ENCODE measurements around the gene TJP3.

TJP3 gene

DNA sequence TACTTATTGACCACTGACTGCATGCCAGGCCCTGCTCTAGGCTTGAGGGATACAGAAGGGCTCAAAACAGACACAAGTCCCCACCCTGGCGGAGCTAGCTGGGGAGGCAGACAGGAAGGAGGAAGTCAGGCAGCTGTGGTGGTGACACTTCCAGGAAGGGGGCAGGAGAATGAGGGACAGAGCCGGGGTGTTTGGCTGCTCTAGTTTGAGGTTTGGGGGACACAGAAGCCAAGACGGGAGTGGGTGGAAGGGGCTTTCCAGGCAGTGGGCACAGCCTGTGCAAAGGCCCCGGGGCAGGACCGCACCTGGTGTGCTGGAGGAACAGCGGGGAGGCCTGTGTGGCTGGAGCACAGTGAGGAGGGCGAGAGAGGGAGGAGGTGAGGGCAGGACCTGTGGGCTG is 58.3 kb downstream of the TJP3 start:
- H3K36me3 ChIP-seq (ENCODE audit: insufficient read depth, low read length), result peaks cover 18% of the 10 kb centered on the region
- WGBS, result 89% methylated on average over 7 of the region's 7 CpGs

DNA sequence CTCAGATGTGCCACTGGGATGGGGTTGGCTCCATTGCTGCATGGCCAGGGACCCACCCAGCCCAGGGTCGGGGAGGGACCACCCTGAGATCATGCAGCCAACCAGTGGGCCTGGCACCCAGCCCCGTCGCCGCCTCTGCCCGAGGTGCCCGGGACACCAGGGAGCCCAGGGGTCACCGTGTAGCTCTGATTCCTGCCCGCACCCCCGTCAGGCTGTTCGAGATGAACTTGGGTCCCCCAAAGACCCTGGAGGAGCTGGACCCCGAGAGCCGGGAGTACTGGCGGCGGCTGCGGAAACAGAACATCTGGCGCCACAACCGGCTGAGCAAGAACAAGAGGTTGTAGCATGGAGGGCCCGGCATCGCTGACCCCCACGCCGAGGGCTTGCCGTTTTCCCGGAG is 58.9 kb downstream of the TJP3 start:
- Histone ChIP-seq H3K4me3 (ENCODE audit: low read length) (no peak overlapping the region), H3K9me3 (ENCODE audit: insufficient read depth, low read depth, low read length) (no peaks in the 10 kb centered on the region), H3K36me3 (ENCODE audit: insufficient read depth, low read length) (peaks cover 18% of the 10 kb centered on the region), H3K4me1 (ENCODE audit: insufficient read depth, low read length) (no peaks in the 10 kb centered on the region), H3K9ac (ENCODE audit: low read depth, low read length) (no peak overlapping the region), H3K27ac (ENCODE audit: low read depth, low read length) (no peak overlapping the region), H3K27me3 (ENCODE audit: insufficient read depth, low read length) (no peaks in the 10 kb centered on the region)
- WGBS, result 94% methylated on average over 23 of the region's 23 CpGs

More for the DNA sequence above, 58.3 kb downstream of the TJP3 start:
- Histone ChIP-seq H3K9ac (ENCODE audit: low read depth, low read length) (no peak overlapping the region), H3K9me3 (ENCODE audit: insufficient read depth, low read depth, low read length) (no peaks in the 10 kb centered on the region), H3K4me1 (ENCODE audit: insufficient read depth, low read length) (no peaks in the 10 kb centered on the region), H3K27me3 (ENCODE audit: insufficient read depth, low read length) (no peaks in the 10 kb centered on the region), H3K27ac (ENCODE audit: low read depth, low read length) (no peak overlapping the region), H3K4me3 (ENCODE audit: low read length) (no peak overlapping the region)

GRCh38 chr19:3768015-3768747 is 60.0 kb downstream of the TJP3 start:
- no peak overlapping the region for H3K27ac ChIP-seq (ENCODE audit: low read depth, low read length)
- no peak overlapping the region for H3K4me3 ChIP-seq (ENCODE audit: low read length)
- no peak overlapping the region for H3K9ac ChIP-seq (ENCODE audit: low read depth, low read length)

DNA sequence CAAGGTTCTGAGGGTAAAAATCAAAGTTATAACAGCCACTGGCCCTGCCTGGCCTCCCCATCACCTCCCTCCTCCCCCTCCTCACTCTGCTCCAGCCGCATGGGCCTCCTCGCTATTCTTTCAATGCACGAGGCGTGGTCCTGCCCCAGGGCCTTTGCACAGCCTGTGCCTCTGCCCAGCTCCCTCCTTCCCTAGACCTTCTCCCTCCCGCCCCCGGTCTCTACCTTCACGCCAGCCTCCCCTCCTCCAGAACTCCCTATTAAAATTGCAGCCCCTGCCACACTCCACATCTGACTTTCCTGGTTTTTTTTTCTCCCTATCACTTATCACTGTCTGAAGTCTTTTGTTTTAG is 60.5 kb downstream of the TJP3 start:
- peaks cover 18% of the 10 kb centered on the region for H3K36me3 ChIP-seq (ENCODE audit: insufficient read depth, low read length)
- no peaks in the 10 kb centered on the region for H3K4me1 ChIP-seq (ENCODE audit: insufficient read depth, low read length)
- no peaks in the 10 kb centered on the region for H3K27me3 ChIP-seq (ENCODE audit: insufficient read depth, low read length)
- no peaks in the 10 kb centered on the region for H3K9me3 ChIP-seq (ENCODE audit: insufficient read depth, low read depth, low read length)
- no peak overlapping the region for H3K9ac ChIP-seq (ENCODE audit: low read depth, low read length)
- 91% methylated on average over 7 of the region's 7 CpGs for WGBS
- H3K4me3 ChIP-seq (ENCODE audit: low read length), result no peak overlapping the region
- no peak overlapping the region for H3K27ac ChIP-seq (ENCODE audit: low read depth, low read length)

More at GRCh38 chr19:3768015-3768747, 60.0 kb downstream of the TJP3 start:
- Histone ChIP-seq H3K9me3 (ENCODE audit: insufficient read depth, low read depth, low read length) (no peaks in the 10 kb centered on the region), H3K4me1 (ENCODE audit: insufficient read depth, low read length) (no peaks in the 10 kb centered on the region), H3K36me3 (ENCODE audit: insufficient read depth, low read length) (peaks cover 18% of the 10 kb centered on the region), H3K27me3 (ENCODE audit: insufficient read depth, low read length) (no peaks in the 10 kb centered on the region)
- 92% methylated on average over 23 of the region's 25 CpGs for WGBS

- no peaks in the 10 kb centered on the region for H3K27me3 ChIP-seq (ENCODE audit: insufficient read depth, low read length)
- no peaks in the 10 kb centered on the region for H3K9me3 ChIP-seq (ENCODE audit: insufficient read depth, low read depth, low read length)
- no peak overlapping the region for H3K9ac ChIP-seq (ENCODE audit: low read depth, low read length)
- H3K36me3 ChIP-seq (ENCODE audit: insufficient read depth, low read length), result peaks cover 18% of the 10 kb centered on the region
- no peaks in the 10 kb centered on the region for H3K4me1 ChIP-seq (ENCODE audit: insufficient read depth, low read length)
- no peak overlapping the region for H3K27ac ChIP-seq (ENCODE audit: low read depth, low read length)
- 88% methylated on average over 17 of the region's 17 CpGs for WGBS
- no peak overlapping the region for H3K4me3 ChIP-seq (ENCODE audit: low read length)
Measured at GRCh38 chr19:3769494-3769893, 61.3 kb downstream of the TJP3 start.

GRCh38 chr19:3770136-3770999 is 62.2 kb downstream of the TJP3 start:
- Histone ChIP-seq H3K27ac (ENCODE audit: low read depth, low read length) (no peak overlapping the region), H3K4me1 (ENCODE audit: insufficient read depth, low read length) (no peaks in the 10 kb centered on the region), H3K9me3 (ENCODE audit: insufficient read depth, low read depth, low read length) (no peaks in the 10 kb centered on the region), H3K27me3 (ENCODE audit: insufficient read depth, low read length) (no peaks in the 10 kb centered on the region), H3K36me3 (ENCODE audit: insufficient read depth, low read length) (peaks cover 14% of the 10 kb centered on the region; the same call in 1 of the 2 replicates), H3K4me3 (ENCODE audit: low read length) (no peak overlapping the region), H3K9ac (ENCODE audit: low read depth, low read length) (no peak overlapping the region)
- 87% methylated on average over 53 of the region's 53 CpGs for WGBS

- H3K9me3 ChIP-seq (ENCODE audit: insufficient read depth, low read depth, low read length), result no peaks in the 10 kb centered on the region
- no peak overlapping the region for H3K9ac ChIP-seq (ENCODE audit: low read depth, low read length)
- no peak overlapping the region for H3K4me3 ChIP-seq (ENCODE audit: low read length)
- H3K27ac ChIP-seq (ENCODE audit: low read depth, low read length), result no peak overlapping the region
- H3K4me1 ChIP-seq (ENCODE audit: insufficient read depth, low read length), result no peaks in the 10 kb centered on the region
- no peaks in the 10 kb centered on the region for H3K27me3 ChIP-seq (ENCODE audit: insufficient read depth, low read length)
- peaks cover 13% of the 10 kb centered on the region; the same call in 1 of the 2 replicates for H3K36me3 ChIP-seq (ENCODE audit: insufficient read depth, low read length)
- 75% methylated on average over 35 of the region's 35 CpGs for WGBS
Measured at GRCh38 chr19:3771000-3771905, 63.1 kb downstream of the TJP3 start.

- no peak within 1 kb of the TSS for H3K4me3 ChIP-seq (ENCODE audit: low read length)
Measured at GRCh38 chr19:3771906-3772455, 63.8 kb downstream of the TJP3 start, which contains the start of gene RAX2. TSS of gene RAX2 (minus strand) at chr19:3772228. CDS start at chr19:3771742, 486 bp downstream.

GRCh38 chr19:3773814-3774515 is 65.8 kb downstream of the TJP3 start:
- H3K36me3 ChIP-seq (ENCODE audit: insufficient read depth, low read length), result no peaks in the 10 kb centered on the region
- no peak overlapping the region for H3K4me3 ChIP-seq (ENCODE audit: low read length)
- 87% methylated on average over 12 of the region's 12 CpGs for WGBS
- H3K27me3 ChIP-seq (ENCODE audit: insufficient read depth, low read length), result no peaks in the 10 kb centered on the region
- H3K9ac ChIP-seq (ENCODE audit: low read depth, low read length), result peak overlapping the region; percentile 20; the same call in 1 of the 2 replicates
- H3K4me1 ChIP-seq (ENCODE audit: insufficient read depth, low read length), result no peaks in the 10 kb centered on the region
- no peak overlapping the region for H3K27ac ChIP-seq (ENCODE audit: low read depth, low read length)
- H3K9me3 ChIP-seq (ENCODE audit: insufficient read depth, low read depth, low read length), result no peaks in the 10 kb centered on the region

More at GRCh38 chr19:3771906-3772455, 63.8 kb downstream of the TJP3 start, which contains the start of gene RAX2:
- no peaks in the 10 kb centered on the region for H3K4me1 ChIP-seq (ENCODE audit: insufficient read depth, low read length)
- no peak within 1 kb of the TSS for H3K27ac ChIP-seq (ENCODE audit: low read depth, low read length)
- no peaks in the 10 kb centered on the region for H3K27me3 ChIP-seq (ENCODE audit: insufficient read depth, low read length)
- peaks cover 10% of the 10 kb centered on the region; the same call in 1 of the 2 replicates for H3K36me3 ChIP-seq (ENCODE audit: insufficient read depth, low read length)
- no peak within 1 kb of the TSS for H3K9ac ChIP-seq (ENCODE audit: low read depth, low read length)
- WGBS, result 67% methylated on average over 20 of the region's 23 CpGs
- no peaks in the 10 kb centered on the region for H3K9me3 ChIP-seq (ENCODE audit: insufficient read depth, low read depth, low read length)

Measured in HUES64 (cell line).